Measurements from ENCODE around the gene FLT1.

Gene FLT1, protein sequence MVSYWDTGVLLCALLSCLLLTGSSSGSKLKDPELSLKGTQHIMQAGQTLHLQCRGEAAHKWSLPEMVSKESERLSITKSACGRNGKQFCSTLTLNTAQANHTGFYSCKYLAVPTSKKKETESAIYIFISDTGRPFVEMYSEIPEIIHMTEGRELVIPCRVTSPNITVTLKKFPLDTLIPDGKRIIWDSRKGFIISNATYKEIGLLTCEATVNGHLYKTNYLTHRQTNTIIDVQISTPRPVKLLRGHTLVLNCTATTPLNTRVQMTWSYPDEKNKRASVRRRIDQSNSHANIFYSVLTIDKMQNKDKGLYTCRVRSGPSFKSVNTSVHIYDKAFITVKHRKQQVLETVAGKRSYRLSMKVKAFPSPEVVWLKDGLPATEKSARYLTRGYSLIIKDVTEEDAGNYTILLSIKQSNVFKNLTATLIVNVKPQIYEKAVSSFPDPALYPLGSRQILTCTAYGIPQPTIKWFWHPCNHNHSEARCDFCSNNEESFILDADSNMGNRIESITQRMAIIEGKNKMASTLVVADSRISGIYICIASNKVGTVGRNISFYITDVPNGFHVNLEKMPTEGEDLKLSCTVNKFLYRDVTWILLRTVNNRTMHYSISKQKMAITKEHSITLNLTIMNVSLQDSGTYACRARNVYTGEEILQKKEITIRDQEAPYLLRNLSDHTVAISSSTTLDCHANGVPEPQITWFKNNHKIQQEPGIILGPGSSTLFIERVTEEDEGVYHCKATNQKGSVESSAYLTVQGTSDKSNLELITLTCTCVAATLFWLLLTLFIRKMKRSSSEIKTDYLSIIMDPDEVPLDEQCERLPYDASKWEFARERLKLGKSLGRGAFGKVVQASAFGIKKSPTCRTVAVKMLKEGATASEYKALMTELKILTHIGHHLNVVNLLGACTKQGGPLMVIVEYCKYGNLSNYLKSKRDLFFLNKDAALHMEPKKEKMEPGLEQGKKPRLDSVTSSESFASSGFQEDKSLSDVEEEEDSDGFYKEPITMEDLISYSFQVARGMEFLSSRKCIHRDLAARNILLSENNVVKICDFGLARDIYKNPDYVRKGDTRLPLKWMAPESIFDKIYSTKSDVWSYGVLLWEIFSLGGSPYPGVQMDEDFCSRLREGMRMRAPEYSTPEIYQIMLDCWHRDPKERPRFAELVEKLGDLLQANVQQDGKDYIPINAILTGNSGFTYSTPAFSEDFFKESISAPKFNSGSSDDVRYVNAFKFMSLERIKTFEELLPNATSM (N-terminal part only)

DNA sequence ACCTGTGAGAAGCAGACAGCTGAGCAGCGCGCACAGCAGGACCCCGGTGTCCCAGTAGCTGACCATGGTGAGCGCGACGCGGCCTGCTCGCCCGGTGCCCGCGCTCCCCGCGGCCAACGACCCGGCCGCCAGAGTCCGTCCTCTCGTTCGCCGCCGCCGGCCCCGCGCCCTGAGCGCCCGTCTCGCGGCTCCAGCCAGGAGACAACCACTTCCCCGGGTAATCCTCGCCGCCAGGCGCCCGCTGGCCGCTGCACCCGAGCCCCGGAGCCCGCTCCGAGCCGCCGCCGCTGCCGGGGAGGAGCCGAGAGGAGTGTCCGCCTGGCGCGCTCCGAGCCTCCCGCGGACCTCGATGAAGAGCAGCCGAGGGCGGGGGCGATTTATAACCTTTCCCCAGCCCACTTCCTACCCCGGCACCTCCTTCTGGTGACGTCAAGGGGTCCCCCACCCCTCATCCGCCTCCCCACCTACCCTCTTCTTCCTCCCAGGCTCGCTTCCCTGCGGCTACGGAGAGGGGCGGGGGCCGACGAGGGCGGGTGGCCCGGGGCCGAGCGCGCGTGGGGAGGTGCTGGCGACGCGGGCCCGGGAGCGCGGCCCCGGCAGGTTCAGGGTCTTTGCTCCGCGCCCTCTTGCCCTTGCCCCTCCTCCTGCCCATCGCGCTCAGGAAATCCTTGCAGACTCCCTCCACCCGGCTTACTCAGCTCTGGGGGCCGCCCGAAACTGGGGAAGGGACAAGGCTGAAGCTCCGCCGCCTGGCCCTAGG is at the start of gene FLT1:
FLT1 (minus strand) TSS at position 351 of the 760 bp plus-strand sequence; CDS start at position 66, 285 bp downstream.
- DNase-seq (ENCODE audit: low spot score): no peak
- FAIRE-seq: no peak

DNA sequence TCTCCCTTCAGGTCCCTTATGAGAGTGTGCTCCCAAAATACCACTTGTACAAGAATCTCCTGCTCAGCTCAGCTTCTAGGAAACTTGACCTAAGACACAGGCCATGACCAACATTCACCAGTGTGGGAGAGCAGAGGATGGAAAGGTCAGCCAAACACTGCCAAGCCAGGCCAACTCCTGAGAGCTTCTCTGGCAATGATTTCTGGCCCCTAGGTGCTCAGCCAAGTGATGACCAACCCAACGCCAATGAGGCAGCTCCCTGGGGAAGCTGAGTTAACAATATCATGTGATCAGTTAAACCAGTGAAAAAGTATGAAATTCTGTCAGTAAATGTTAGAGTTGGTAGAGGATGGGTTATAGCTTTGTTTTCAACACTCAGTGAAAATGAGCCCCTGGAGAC is 49.1 kb upstream of the FLT1 start:
- no peak for DNase-seq (ENCODE audit: low spot score)
- FAIRE-seq: no peak

DNA sequence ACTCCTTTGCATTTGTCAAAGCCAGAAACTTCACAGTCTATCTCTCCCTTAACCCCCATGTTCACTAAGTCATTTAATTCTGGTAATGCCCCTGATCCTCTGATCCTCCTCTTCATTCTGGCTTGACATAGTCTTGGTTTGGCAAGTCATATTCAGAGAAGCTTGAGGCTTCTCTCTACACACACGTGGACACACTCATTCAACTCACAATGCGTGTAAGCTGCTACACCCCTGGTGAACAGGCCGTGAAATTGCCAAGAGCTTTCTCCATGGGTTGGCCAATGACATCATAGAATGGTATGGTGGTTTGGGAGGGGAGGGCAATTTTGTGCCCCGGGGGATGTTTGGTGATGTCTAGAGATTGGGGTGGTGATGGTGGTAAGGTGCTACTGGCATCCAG is 47.9 kb upstream of the FLT1 start:
- FAIRE-seq: no peak
- no peak for DNase-seq (ENCODE audit: low spot score)

DNA sequence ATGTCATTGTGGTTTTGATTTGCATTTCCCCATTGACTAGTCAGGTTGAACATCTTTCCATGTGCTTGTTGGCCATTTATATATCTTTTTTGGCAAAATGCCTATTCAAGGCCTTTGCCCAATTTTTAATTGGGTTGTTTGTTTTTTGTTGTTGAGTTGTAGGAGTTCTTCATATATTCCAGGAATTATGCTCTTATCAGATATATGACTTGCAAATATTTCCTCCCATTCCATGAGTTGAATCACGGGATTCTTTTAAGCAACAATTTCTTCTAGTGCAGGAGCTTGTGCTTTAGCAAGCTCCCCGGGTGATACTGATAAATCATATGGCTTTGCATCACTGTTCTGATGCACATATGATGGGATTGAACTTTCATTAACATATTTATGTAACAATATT is 47.0 kb upstream of the FLT1 start:
- DNase-seq (ENCODE audit: low spot score): no peak
- no peak for FAIRE-seq

DNA sequence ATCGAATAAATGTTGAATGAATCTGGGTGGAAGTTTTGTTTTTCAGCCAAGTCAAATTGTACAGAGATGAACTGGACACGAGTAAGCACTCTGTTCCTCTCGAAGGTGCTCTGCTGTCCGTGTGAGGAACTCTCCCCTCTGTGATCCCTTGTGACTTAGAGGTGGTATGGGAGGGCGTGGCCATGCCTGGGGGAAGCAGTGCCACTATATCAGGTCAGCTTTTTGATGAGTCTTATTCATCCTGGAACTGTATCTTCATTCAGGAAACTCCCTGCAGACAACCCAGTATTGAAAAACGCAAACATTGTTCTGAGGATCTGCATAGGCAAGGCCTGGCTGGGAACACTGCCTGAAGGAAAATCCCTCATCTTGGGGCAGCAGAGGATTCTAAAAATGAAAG is 45.7 kb upstream of the FLT1 start:
- no peak for FAIRE-seq
- DNase-seq (ENCODE audit: low spot score): no peak

DNA sequence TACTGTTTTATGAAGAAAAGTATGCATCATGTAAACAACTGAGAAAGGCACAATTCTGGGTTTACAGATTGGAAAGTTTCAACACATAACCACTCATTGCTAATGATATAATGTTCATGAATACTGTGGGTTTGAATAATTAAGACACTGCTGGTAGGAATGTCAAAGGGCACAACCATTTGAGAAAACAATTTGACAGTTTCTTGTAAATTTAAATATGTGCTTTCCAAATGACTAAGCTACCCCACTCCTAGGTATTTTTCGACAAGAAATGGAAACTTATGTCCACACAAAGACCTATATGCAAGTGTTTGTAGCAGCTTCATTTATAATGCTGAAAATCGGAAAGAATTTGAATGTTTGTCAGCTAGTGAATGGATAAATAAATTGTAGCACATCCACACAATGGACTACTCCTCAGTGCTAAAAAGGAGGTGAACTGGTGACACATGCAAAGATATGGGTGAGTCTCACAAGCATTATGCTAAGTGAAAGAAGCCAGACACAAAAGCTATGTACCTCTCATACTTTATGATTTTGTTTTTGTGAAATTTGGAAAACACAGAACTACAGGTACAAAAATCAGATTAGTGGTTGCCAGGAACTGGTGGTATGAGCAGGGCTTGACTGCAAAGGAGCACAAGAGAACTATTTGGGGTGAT is 44.8 kb upstream of the FLT1 start:
- DNase-seq (ENCODE audit: low spot score) (no peak), FAIRE-seq (no peak)

DNA sequence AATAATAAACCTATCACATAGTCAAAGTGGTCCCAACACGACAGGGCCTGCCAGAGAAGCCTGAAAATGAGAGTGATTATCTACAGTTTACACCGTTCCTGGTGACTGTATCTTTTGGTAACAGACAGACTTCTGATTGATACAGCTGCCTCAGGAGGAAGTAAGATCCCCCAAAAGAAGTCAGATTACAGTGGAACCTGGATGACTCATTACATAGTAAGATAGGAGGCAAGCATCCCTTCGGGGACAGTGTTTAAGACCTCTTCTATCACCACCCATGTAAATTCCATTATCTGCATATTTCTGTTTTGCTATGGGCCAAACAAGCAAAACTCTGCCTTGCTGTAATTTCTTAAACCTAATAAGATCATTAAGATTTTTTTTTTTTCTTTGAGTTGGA is 44.0 kb upstream of the FLT1 start:
- DNase-seq (ENCODE audit: low spot score) (no peak), FAIRE-seq (no peak)

DNA sequence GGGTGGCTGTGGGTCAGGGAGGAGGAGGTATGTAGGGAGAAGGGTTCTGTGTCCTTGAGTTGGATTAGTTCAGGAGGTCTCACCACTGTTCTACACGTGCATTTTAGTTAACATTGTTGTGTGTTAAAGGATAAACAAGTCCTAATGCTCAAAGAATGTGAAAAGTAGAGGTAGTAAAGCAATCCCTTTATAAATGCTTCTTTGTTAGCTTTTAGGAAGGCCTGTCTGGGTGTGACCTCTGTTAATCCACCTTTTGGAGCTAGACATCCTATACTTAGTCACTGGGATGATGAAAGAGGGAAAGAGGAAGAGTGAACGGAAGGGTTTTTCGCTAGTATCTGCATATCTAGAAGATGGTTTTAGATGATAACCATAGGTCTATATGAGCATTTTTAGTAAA is 42.2 kb upstream of the FLT1 start:
- FAIRE-seq (no peak), DNase-seq (ENCODE audit: low spot score) (no peak)

DNA sequence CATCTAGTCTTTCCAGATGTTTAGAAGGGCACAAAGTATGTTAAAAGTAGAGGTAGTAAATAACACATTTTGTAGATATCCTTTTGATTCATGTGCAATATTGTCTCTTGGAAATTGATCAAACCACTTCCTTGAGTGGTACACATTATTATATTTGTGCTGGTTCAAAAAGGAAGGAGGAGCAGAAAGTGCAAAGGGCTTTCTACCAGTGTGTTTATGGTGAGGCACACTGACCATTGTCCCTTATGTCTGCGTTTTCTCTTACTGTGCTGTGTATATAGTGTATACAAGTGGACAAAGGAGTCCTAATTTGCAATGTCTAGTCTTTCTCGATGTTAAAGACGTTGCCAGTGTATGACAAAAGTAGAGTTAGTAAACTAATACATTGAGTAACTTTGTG is 41.4 kb upstream of the FLT1 start:
- DNase-seq (ENCODE audit: low spot score) (no peak), FAIRE-seq (no peak)

DNA sequence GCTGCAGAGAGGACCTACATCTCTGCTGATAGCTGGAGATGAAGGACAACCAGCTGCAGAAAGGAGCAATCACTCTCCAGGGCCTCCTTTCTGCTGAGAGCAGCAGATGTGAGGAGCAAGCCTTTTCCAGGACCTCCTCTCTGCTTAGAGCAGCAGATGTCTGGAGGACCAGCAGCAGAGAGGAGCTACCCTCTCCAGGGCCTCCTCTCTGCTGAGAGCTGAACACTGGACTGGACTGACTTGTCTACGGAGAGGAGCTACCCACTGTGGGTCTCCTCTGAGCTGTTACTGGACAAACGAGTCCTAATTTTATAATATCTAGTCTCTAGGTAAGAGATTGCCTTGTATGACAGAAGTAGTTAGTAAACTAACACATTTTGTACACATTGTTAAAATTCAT is 40.8 kb upstream of the FLT1 start:
- no peak for DNase-seq (ENCODE audit: low spot score)
- FAIRE-seq: no peak

DNA sequence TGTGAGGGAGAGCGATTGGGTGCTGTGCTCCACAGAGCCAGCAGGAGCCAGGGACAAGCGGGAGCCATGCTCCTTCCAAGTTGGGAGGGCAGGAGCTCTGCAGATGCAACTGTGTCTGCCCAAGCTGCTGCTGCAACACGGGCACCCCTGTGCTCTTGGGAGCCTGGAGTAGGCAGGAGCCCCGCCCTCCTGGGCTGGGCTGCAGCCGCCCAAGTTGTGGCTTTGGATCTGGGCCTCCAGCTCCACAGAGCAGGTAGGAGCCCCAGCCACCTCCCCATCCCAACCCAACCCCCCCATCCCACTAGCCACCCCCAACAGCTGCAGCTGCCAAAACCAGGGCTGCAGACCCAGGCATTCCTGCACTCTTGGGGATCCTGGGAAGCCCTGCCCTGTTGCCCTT is 39.9 kb upstream of the FLT1 start:
- FAIRE-seq (no peak), DNase-seq (ENCODE audit: low spot score) (no peak)

DNA sequence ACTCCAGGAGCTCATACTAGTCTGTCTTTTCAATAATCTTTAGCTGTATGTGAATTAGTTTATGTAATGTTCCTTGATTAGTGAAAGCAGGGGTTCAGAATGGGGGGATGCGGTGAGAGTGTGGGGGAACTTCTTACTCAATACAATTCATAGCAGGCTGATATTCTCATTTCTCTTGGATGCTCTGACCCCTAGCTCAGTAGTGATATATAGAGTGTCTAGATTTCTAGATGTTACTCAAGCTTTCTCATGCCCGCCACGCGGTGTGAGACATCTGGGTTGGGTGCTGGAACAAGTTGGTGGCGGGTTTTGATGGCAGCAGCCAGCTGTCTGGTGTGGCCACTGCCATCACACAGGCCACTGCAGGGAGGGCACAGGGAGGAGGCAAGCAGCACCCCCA is 39.3 kb upstream of the FLT1 start:
- DNase-seq (ENCODE audit: low spot score) (no peak), FAIRE-seq (no peak)

DNA sequence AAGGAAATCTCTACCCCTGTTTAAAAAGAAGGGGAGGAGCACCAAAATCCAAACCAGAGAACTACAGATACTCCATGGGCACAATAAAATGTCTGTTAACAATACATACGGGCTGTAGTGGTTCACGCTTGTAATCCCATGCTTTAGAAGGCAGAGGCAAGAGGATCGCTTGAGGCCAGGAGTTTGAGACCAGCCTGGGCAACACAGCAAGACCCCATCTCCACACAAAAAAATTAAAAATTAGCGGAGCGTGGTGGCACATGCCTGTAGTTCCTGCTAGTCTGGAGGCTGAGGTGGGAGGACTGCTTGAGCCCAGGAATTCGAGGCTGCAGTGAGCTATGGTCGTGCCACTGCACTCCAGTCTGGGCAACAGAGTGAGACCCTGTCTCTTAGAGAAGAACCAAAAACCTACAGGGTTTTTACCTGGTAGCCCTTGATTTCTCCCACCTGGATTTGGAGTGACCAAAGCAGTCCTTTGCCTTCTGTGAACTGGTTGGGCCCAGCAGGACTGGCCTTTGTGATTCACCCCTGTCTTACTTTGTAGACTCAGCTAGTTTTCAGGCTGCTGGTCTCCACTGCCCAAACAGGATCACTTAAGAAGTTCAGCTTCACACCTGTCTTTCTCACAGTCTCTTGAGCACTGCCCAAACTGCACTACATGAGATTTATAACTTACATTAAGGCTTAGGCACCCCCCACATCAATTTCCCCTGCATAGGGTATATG is 38.7 kb upstream of the FLT1 start:
- FAIRE-seq: no peak
- DNase-seq (ENCODE audit: low spot score): no peak

DNA sequence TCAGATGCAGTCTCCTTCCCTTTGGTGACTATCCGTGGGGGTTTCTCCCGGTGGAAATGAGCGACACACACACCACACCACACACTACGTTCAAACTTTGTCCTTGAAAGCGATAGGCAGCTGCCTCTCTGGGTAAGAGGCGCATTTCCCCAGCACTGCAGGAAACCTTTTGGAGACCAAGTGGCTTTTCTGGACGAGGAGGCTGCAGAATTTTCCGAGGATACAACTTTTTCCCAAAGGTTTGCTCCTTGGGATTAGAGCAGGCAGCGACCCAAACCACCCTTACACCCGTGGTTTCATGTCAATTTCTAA is 38.2 kb upstream of the FLT1 start:
- DNase-seq (ENCODE audit: low spot score) (no peak), FAIRE-seq (no peak)

DNA sequence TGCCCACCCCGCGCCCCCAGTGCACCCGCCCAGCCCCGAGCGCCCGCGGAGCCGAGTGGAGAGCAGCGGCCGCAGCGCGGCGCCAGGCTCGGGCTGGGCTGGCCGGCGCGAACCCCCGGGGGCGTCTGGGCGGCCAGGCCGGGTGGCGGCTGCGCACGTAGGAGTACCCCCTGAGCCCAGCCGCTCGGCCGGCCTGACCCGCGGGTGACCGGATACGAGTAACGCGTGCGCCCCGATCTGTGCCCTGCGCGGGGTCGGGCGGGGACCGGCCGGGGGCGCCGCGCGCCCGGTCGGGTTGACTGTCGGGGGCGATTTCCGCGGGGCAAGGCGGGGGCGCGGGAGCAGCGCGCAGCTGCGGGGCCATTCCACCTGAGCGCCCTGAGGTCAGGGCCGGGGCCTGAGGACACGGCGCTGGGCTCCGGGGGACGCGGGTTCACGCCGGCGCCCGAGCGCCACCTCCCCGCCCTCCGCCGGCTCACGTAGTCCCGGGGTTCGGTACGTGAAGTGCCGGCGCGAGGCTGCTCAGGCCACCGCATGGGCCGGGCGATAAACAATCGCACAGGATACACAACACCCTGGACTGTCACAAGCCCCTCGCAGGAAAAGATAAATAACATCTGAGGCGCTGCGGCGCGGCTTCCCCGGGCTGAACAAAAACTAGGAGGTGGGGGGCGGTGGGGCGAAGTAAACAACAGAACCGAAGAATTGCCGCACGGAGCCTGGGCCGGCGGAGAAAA is 37.6 kb upstream of the FLT1 start:
- no peak for DNase-seq (ENCODE audit: low spot score)
- FAIRE-seq: no peak

DNA sequence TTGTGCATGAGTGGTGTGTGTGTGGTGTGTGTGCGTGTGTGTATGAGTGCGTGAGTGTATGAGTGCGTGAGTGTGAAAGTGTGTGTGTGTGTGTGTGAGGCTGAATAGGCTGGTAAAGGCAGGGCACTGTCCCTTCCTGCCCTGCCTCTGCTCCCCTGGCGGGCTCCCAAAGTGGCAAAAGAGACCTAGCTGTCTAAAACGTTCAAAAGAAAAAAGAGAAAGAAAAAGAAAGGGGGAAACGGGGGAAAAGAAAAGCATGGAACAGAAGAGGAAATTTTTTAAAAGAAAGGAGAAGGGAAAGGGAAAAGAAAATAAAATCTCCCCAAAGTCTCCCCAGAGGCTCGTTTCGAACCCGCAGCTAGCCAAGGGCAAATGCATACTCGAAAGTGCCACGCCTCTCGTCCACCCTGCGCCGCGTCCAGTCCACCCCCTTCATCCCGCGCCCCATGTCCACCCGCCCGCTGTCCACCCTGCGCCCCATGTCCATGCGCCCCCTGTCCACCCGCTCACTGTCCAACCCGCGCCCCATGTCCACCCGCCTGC is 37.0 kb upstream of the FLT1 start:
- FAIRE-seq: no peak

DNA sequence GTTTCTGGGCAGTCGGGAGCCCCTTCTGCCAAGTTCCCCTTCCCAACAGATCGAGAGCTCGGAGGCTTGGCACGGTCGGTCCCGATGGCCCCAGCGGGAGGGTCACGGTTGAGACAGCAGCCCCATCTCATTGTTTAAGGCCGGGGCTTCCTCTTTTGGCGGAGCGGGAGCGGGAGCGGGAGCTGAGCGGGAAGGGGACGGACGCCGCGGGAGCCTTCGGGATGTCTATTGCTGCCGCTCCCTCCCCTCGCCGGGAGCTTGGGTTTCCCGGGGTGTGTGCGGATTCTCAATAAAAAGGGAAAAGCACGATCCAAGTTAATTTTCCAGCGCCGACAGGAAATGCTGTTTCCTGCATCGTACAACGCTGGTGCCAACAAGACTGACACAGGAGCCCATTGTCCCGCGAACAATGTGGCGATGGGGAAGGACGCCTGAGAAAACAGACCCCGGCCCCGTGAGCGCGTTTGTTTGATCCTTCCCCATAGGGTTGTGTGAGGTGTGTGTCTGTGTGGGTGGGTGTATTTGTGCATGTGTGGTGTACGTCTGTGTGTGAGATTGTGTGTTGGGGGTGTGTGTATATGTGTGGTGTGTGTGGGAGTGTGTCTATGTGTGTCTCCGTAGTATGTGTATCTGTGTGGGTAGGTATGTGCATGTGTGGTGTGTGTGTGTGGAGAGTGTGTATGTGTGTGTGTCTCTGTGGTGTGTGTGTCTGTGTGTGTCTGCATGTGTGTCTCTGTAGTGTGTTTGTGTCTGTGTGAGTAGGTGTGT is 36.3 kb upstream of the FLT1 start:
- DNase-seq (ENCODE audit: low spot score) (no peak), FAIRE-seq (no peak)

More for the DNA sequence above, 37.0 kb upstream of the FLT1 start:
- no peak for DNase-seq (ENCODE audit: low spot score)

DNA sequence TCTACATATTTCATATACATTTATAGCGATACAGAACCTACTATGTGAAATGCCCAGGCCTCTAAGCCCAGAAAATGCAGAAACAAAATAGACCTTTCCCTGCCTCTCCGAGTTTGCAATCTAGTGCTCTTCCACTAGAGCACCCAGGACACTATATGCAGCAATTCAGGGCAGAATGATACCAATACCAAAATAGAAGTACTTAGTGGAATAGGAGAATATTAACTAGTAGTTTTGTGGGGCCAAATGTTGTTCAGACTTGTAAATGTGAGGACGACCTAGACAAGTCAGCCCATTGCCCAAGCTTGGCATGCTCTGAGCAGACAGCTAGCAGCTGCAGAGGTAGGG is 35.8 kb upstream of the FLT1 start:
- no peak for FAIRE-seq
- no peak for DNase-seq (ENCODE audit: low spot score)

DNA sequence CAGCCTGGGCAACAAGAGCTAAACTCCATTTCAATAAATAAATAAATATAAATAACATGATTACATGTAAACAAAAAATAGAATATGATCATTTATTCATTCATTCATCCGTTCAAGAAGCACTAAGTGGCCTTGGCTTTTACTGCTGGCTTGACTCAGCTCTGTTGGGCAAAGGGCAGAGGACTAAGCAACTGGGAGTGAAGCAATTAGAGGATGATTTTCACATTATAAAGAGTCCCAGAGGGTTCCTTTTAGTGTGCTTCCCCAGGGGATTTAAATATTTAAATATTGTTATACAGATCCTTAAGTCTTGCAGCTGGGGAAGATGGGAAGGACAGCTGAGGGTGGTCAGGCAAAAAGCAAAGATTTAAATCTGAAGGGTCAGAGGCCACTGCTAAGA is 34.9 kb upstream of the FLT1 start:
- DNase-seq (ENCODE audit: low spot score) (no peak), FAIRE-seq (no peak)

Measured in RCC 7860 (cell line).